MCF 10A (cell line): ENCODE measurements around the gene HAUS5. TPM values are rescaled to one million over a fixed set of nuclear protein-coding genes. Genes with fewer than 3 reads are reported as not detected.

Experiments used
- BruUV-seq: library from RNA; stranded (reverse); fragments of 400-500 nt; replicated peaks from 2 replicates; lab custom pipeline; 2021; lab: Mats Ljungman, UMichigan
- CTCF ChIA-PET: fragments of 300-600 bp; sonication (Branson Sonifier 250); formaldehyde crosslinking; extraction: SDS; loops from one replicate; lab custom pipeline; 2021; ENCODE audit warnings: antibody characterized with exemption, inconsistent platforms; lab: Yijun Ruan, JAX
- POLR2A ChIA-PET: fragments of 300-600, 350-650 bp; sonication (Branson Sonifier 250); formaldehyde crosslinking; extraction: SDS; loops from one replicate; lab custom pipeline; 2020; ENCODE audit warnings: antibody characterized with exemption, inconsistent platforms; lab: Yijun Ruan, JAX
- DNase-seq: peaks from one replicate; pipeline ENCODE4 v3.0.0-alpha.2; 2018; ENCODE audit not compliant: unreplicated experiment
- H3K27ac Mint-ChIP-seq: one replicate; pipeline ENCODE4 v1.8.0; 2022; ENCODE audit warnings: mild to moderate bottlenecking, low read depth, mixed read lengths; ENCODE audit not compliant: unreplicated experiment
- H3K27me3 Mint-ChIP-seq: one replicate; pipeline ENCODE4 v1.8.0; 2022; ENCODE audit warnings: mixed read lengths; ENCODE audit not compliant: insufficient read depth, unreplicated experiment
- H3K36me3 Mint-ChIP-seq: one replicate; pipeline ENCODE4 v1.8.0; 2022; ENCODE audit warnings: mild to moderate bottlenecking, moderate library complexity, mixed read lengths; ENCODE audit not compliant: insufficient read depth, unreplicated experiment
- H3K4me1 Mint-ChIP-seq: one replicate; pipeline ENCODE4 v1.8.0; 2022; ENCODE audit warnings: mixed read lengths; ENCODE audit not compliant: insufficient read depth, unreplicated experiment
- H3K4me3 Mint-ChIP-seq: one replicate; pipeline ENCODE4 v1.8.0; 2022; ENCODE audit warnings: mild to moderate bottlenecking, moderate library complexity, mixed read lengths; ENCODE audit not compliant: unreplicated experiment
- H3K9me3 Mint-ChIP-seq: one replicate; pipeline ENCODE4 v1.8.0; 2022; ENCODE audit warnings: mixed read lengths; ENCODE audit not compliant: unreplicated experiment
- CTCF ChIP-seq: fragments of 200-600 bp; IDR thresholded peaks from one replicate; pipeline ENCODE4 v1.8.0; 2022; ENCODE audit warnings: antibody characterized with exemption, mild to moderate bottlenecking; ENCODE audit not compliant: unreplicated experiment
- intact Hi-C: fragments of 100-400 bp; cut with micrococcal nuclease; formaldehyde crosslinking; loops from 2 replicates; pipeline ENCODE4 v1.14.1; 2022
- total RNA-seq: library from RNA; stranded (reverse); gene quantifications from 2 replicates; pipeline ENCODE4 v1.2.3, GENCODE V29; 2022

HAUS5 gene
- total RNA-seq, 1 experiment from 2014 or later, result 10.6 TPM

- H3K9me3 Mint-ChIP-seq, result no peaks in the 10 kb centered on the region
- intact Hi-C loops, result no loop called here
- no peak for TF ChIP-seq CTCF
- ChIA-PET POLR2A (interaction anchor here (1.0 kb wide), 1 partner anchor 147 kb away, joined by 5 read pairs; no protein-coding TSS in a partner anchor), CTCF (interaction anchor here (0.5 kb wide), 1 partner anchor 54 kb away, joined by 3 read pairs; no protein-coding TSS in a partner anchor)
- no peaks in the 10 kb centered on the region for H3K4me1 Mint-ChIP-seq
- H3K36me3 Mint-ChIP-seq, result peaks cover 97% of the 10 kb centered on the region
- BruUV-seq, result no TSS peak
- H3K27me3 Mint-ChIP-seq, result no peaks in the 10 kb centered on the region
- no peak overlapping the region for H3K27ac Mint-ChIP-seq
- no peak overlapping the region for H3K4me3 Mint-ChIP-seq
- DNase-seq, result no peak
These were observed 43.1 kb downstream of the HAUS5 start for GRCh38 chr19:35655600-35655999.

- Mint-ChIP-seq H3K27ac (no peak overlapping the region), H3K9me3 (no peaks in the 10 kb centered on the region), H3K36me3 (peaks cover 98% of the 10 kb centered on the region), H3K4me3 (no peak overlapping the region), H3K27me3 (no peaks in the 10 kb centered on the region), H3K4me1 (no peaks in the 10 kb centered on the region)
- no peak for DNase-seq
- intact Hi-C loops, result no loop called here
- no peak for TF ChIP-seq CTCF
- no TSS peak for BruUV-seq
- POLR2A ChIA-PET, result interaction anchor here (0.7 to 1.5 kb wide), 3 partner anchors 8 to 148 kb away, joined by 3 to 11 read pairs (median 5); partner anchors contain the start of gene COX6B1
- CTCF ChIA-PET, result no interaction called here
These were observed 44.2 kb downstream of the HAUS5 start for GRCh38 chr19:35656700-35657099.

- H3K4me3 Mint-ChIP-seq, result no peak overlapping the region
- TF ChIP-seq CTCF, result no peak
- no peaks in the 10 kb centered on the region for H3K9me3 Mint-ChIP-seq
- ChIA-PET CTCF (interaction anchor here (1.0 kb wide), 1 partner anchor 35 kb away, joined by 3 read pairs; no protein-coding TSS in a partner anchor), POLR2A (no interaction called here)
- DNase-seq, result no peak
- H3K27ac Mint-ChIP-seq, result no peak overlapping the region
- no TSS peak for BruUV-seq
- H3K4me1 Mint-ChIP-seq, result no peaks in the 10 kb centered on the region
- intact Hi-C loops, result no loop called here
- peaks cover 93% of the 10 kb centered on the region for H3K36me3 Mint-ChIP-seq
- H3K27me3 Mint-ChIP-seq, result no peaks in the 10 kb centered on the region
These were observed 45.6 kb downstream of the HAUS5 start for GRCh38 chr19:35657904-35658700.

GRCh38 chr19:35661995-35662340 lies 49.4 kb downstream of the HAUS5 start:
- H3K9me3 Mint-ChIP-seq, result no peaks in the 10 kb centered on the region
- BruUV-seq, result no TSS peak
- TF ChIP-seq CTCF, result no peak
- intact Hi-C loops, result no loop called here
- POLR2A ChIA-PET, result interaction anchor here (0.9 to 1.4 kb wide), 3 partner anchors 8 to 202 kb away, joined by 3 read pairs; partner anchors contain the start of gene COX6B1
- peaks cover 64% of the 10 kb centered on the region for H3K36me3 Mint-ChIP-seq
- no peaks in the 10 kb centered on the region for H3K27me3 Mint-ChIP-seq
- H3K4me3 Mint-ChIP-seq, result no peak overlapping the region
- DNase-seq, result no peak
- H3K27ac Mint-ChIP-seq, result no peak overlapping the region
- no peaks in the 10 kb centered on the region for H3K4me1 Mint-ChIP-seq
- CTCF ChIA-PET, result interaction anchor here (0.6 to 1.3 kb wide), 3 partner anchors 10 to 308 kb away, joined by 3 to 5 read pairs (median 4); no protein-coding TSS in a partner anchor
